Prostate gland (tissue), 2 donors: ENCODE measurements around the gene CEP72. TPM values are rescaled to one million over a fixed set of nuclear protein-coding genes. Genes with fewer than 3 reads are reported as not detected.

Experiments used
- DNase-seq: peaks from one replicate; pipeline ENCODE4 v3.0.0-alpha.2; 2019; ENCODE audit warnings: low spot score
- H3K27ac ChIP-seq, 2 donors: fragments of 200-600 bp; sonication (generic); 2 replicates each; pipeline ENCODE4 v1.5.1; 2017 to 2019
- H3K27me3 ChIP-seq: fragments of 200-600 bp; sonication (generic); replicated peaks from 2 replicates; pipeline ENCODE4 v1.5.1; 2019; ENCODE audit not compliant: insufficient read depth
- H3K36me3 ChIP-seq, 2 donors: fragments of 200-600 bp; sonication (generic); 1 replicate in 1 of 2; 2 replicates in 1 of 2; pipeline versions ENCODE4 v1.5.1 to v1.8.1; 2017 to 2019
- H3K4me1 ChIP-seq: fragments of 200-600 bp; sonication (generic); replicated peaks from 2 replicates; pipeline ENCODE4 v1.5.1; 2019
- H3K4me3 ChIP-seq, 2 donors: fragments of 200-600 bp; sonication (generic); 2 replicates each; pipeline ENCODE4 v1.5.1; 2017 to 2019
- H3K9me3 ChIP-seq: fragments of 200-600 bp; sonication (generic); 2 replicates; pipeline ENCODE4 v1.5.1; 2017
- POLR2A ChIP-seq: fragments of 450-650 bp; IDR thresholded peaks from one replicate; pipeline ENCODE4 v1.6.1; 2016; ENCODE audit warnings: antibody characterized with exemption, mild to moderate bottlenecking
- POLR2AphosphoS5 ChIP-seq: sonication (generic); formaldehyde crosslinking; IDR thresholded peaks from one replicate; pipeline ENCODE4 v1.6.1; 2017; ENCODE audit warnings: antibody characterized with exemption
- WGBS: methylation state at CpG from one replicate; pipeline ENCODE4 v1.1.5; 2018; 5-methylcytosine and 5-hydroxymethylcytosine counted together
- intact Hi-C: fragments of 100-400 bp; cut with DNase I; formaldehyde crosslinking; loops from one replicate; pipeline ENCODE4 v1.14.2; 2022
- total RNA-seq, 2 donors: library from RNA; depleted of rRNA; stranded (reverse); fragments of >200 nt; gene quantifications; one replicate each; pipeline ENCODE4 v1.1.0, GENCODE V29; 2016
- TF ChIP-seq, protein P1 (sequence below), 4 experiments: fragments of 200-600 bp in 2 of 4; fragments of 450-650 bp in 2 of 4; sonication (generic) in 2 of 4; IDR thresholded peaks; 1 replicate in 3 of 4; 2 replicates in 1 of 4; pipeline ENCODE4 v1.5.1; 2016 to 2019; ENCODE audit warnings: antibody characterized with exemption in 4 of 4, mild to moderate bottlenecking in 2 of 4, moderate library complexity in 2 of 4

Gene CEP72
- total RNA-seq, 2 donors from 2014 or later, result 6.4 to 12.8 TPM

DNA sequence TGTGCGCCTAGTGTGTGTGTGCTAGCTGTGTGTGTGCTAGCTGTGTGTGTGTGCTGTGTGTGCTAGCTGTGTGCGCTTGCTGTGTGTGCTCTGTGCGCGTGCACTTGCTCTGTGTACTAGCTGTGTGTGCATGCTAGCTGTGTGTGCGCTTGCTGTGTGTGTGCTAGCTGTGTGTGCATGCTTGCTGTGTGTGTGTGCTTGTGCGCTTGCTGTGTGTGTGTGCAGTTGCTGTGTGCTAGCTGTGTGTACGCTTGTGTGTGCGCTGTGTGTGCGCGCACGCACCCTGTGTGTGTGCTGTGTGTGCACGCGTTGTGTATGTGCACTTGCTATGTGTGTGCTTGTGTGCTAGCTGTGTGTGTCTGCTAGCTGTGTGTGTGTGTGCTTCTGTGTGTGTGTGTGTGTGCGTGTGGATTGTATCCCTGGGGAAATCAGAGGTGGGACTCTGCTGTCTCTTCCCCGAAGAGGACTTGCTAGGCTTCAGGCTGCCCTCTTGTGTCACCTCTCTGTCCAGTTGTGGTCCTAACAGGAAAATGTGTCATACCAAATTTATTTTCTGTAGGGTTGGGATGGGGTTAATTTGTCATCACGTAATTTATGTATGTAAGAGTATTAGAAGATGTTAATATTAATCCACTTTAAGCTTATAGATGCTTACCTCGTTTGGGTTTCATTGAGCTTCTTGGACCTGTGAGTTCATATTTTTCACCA, 42.1 kb downstream of the CEP72 start:
- no peak overlapping the region for H3K4me3 ChIP-seq
- TF ChIP-seq, protein P1, sequence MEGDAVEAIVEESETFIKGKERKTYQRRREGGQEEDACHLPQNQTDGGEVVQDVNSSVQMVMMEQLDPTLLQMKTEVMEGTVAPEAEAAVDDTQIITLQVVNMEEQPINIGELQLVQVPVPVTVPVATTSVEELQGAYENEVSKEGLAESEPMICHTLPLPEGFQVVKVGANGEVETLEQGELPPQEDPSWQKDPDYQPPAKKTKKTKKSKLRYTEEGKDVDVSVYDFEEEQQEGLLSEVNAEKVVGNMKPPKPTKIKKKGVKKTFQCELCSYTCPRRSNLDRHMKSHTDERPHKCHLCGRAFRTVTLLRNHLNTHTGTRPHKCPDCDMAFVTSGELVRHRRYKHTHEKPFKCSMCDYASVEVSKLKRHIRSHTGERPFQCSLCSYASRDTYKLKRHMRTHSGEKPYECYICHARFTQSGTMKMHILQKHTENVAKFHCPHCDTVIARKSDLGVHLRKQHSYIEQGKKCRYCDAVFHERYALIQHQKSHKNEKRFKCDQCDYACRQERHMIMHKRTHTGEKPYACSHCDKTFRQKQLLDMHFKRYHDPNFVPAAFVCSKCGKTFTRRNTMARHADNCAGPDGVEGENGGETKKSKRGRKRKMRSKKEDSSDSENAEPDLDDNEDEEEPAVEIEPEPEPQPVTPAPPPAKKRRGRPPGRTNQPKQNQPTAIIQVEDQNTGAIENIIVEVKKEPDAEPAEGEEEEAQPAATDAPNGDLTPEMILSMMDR (IDR thresholded peaks at IDR 0.05), result no peak
- TF ChIP-seq POLR2A (no peak), POLR2AphosphoS5 (no peak)
- WGBS, result 84% methylated on average over 17 of the region's 17 CpGs
- intact Hi-C loops, result no loop called here
- no peaks in the 10 kb centered on the region for H3K27me3 ChIP-seq
- no peaks in the 10 kb centered on the region for H3K36me3 ChIP-seq
- no peaks in the 10 kb centered on the region for H3K9me3 ChIP-seq
- H3K27ac ChIP-seq, result no peak overlapping the region
- no peak for DNase-seq
- no peaks in the 10 kb centered on the region for H3K4me1 ChIP-seq

DNA sequence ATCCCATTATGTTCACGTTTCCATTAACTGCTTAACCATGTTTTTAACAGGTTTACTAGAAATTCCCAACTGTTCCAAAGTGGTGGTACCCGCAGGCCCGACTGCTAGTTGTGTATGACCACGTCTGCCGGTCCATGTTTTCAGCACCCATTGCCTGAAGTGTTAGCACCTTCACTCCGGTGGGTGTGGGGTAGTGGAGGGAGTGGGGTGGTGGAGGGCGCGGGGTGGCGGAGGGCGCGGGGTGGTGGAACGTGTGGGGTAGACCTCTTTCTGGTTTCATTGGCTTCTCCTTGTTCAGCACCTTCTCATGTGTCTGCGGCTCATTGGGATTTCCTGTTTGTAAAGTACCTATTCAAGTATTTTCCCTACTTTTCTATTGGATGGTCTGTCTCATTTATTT, 43.3 kb downstream of the CEP72 start:
- H3K27ac ChIP-seq, result no peak overlapping the region
- DNase-seq, result no peak
- no peak overlapping the region for H3K4me3 ChIP-seq
- no peaks in the 10 kb centered on the region for H3K4me1 ChIP-seq
- H3K9me3 ChIP-seq, result no peaks in the 10 kb centered on the region
- H3K27me3 ChIP-seq, result no peaks in the 10 kb centered on the region
- TF ChIP-seq POLR2AphosphoS5 (no peak), POLR2A (no peak)
- TF ChIP-seq, protein P1 (IDR thresholded peaks at IDR 0.05), result no peak
- no peaks in the 10 kb centered on the region for H3K36me3 ChIP-seq
- intact Hi-C loops, result no loop called here
- 94% methylated on average over 13 of the region's 13 CpGs for WGBS

GRCh38 chr5:657570-657969, 45.4 kb downstream of the CEP72 start:
- no peaks in the 10 kb centered on the region for H3K36me3 ChIP-seq
- no peak for TF ChIP-seq POLR2A
- TF ChIP-seq, protein P1 (IDR thresholded peaks at IDR 0.05), result no peak
- no peak for TF ChIP-seq POLR2AphosphoS5
- no peak for DNase-seq
- intact Hi-C loops, result no loop called here
- no peaks in the 10 kb centered on the region for H3K27me3 ChIP-seq
- 89% methylated on average over 6 of the region's 6 CpGs for WGBS
- no peaks in the 10 kb centered on the region for H3K9me3 ChIP-seq
- no peak overlapping the region for H3K4me3 ChIP-seq
- no peak overlapping the region for H3K27ac ChIP-seq
- H3K4me1 ChIP-seq, result no peaks in the 10 kb centered on the region

- no peak for DNase-seq
Observed at GRCh38 chr5:658103-658502, 46.0 kb downstream of the CEP72 start.

More at GRCh38 chr5:658103-658502, 46.0 kb downstream of the CEP72 start:
- intact Hi-C loops, result no loop called here
- 92% methylated on average over 5 of the region's 5 CpGs for WGBS
- Histone ChIP-seq H3K9me3 (no peaks in the 10 kb centered on the region), H3K4me1 (no peaks in the 10 kb centered on the region), H3K27ac (no peak overlapping the region), H3K4me3 (no peak overlapping the region), H3K36me3 (no peaks in the 10 kb centered on the region), H3K27me3 (no peaks in the 10 kb centered on the region)
- TF ChIP-seq, protein P1 (IDR thresholded peaks at IDR 0.05), result no peak
- no peak for TF ChIP-seq POLR2A
- no peak for TF ChIP-seq POLR2AphosphoS5
